ENCODE results near the gene TSEN15. TPM values are rescaled to one million over a fixed set of nuclear protein-coding genes. Genes with fewer than 3 reads are reported as not detected.

TSEN15 gene
- total and polyA plus RNA-seq, 8 donors: 11.6 to 137 (median 24.6) TPM

- Histone ChIP-seq H3K27me3 (no peaks in the 10 kb centered on the region), H3K9me3 (no peaks in the 10 kb centered on the region), H3K27ac (no peak overlapping the region), H3K36me3 (peaks cover 0 to 24% (median 15%) of the 10 kb centered on the region in 4 donors), H3K4me1 (peaks cover 0 to under 1% (median 0%) of the 10 kb centered on the region in 4 donors), H3K4me3 (no peak overlapping the region)
- intact Hi-C loops (cut with DNase I; ENCODE audit: low total_unique reads): no loop called here
- 59 to 67% (median 62%) methylated on average over 2 of the region's 2 CpGs for WGBS, 5 donors
- no peak for DNase-seq
- TF ChIP-seq EP300 (IDR thresholded peaks at IDR 0.05): no peak
- no peak for TF ChIP-seq POLR2A (IDR thresholded peaks at IDR 0.05)
- no peak for TF ChIP-seq POLR2AphosphoS5 (IDR thresholded peaks at IDR 0.05)
These were observed 18.1 kb downstream of the TSEN15 start for GRCh38 chr1:184069675-184070074.

GRCh38 chr1:184072376-184072775 lies 20.8 kb downstream of the TSEN15 start:
- peaks cover 0 to 14% (median 6%) of the 10 kb centered on the region in 4 donors for H3K4me1 ChIP-seq
- no peak overlapping the region for H3K4me3 ChIP-seq
- peaks cover 0 to 13% (median 7%) of the 10 kb centered on the region in 4 donors for H3K36me3 ChIP-seq
- DNase-seq: no peak
- no peaks in the 10 kb centered on the region for H3K9me3 ChIP-seq
- no peak overlapping the region for H3K27ac ChIP-seq
- TF ChIP-seq POLR2A (IDR thresholded peaks at IDR 0.05): no peak
- no peak for TF ChIP-seq CTCF (IDR thresholded peaks at IDR 0.05)
- no peak for TF ChIP-seq EP300 (IDR thresholded peaks at IDR 0.05)
- TF ChIP-seq POLR2AphosphoS5 (IDR thresholded peaks at IDR 0.05): no peak
- WGBS, 5 donors: 85 to 94% (median 93%) methylated on average over 2 of the region's 2 CpGs
- intact Hi-C loops (cut with DNase I; ENCODE audit: low total_unique reads): no loop called here
- no peaks in the 10 kb centered on the region for H3K27me3 ChIP-seq

- H3K4me1 ChIP-seq: peaks cover 0 to 27% (median 10%) of the 10 kb centered on the region in 4 donors
- H3K4me3 ChIP-seq: no peak overlapping the region
- TF ChIP-seq POLR2AphosphoS5 (IDR thresholded peaks at IDR 0.05) (no peak), POLR2A (IDR thresholded peaks at IDR 0.05) (no peak), CTCF (IDR thresholded peaks at IDR 0.05) (no peak), EP300 (IDR thresholded peaks at IDR 0.05) (no peak)
- DNase-seq: no peak
- no peaks in the 10 kb centered on the region for H3K9me3 ChIP-seq
- intact Hi-C loops (cut with DNase I; ENCODE audit: low total_unique reads): no loop called here
- 69 to 84% (median 78%) methylated on average over 2 of the region's 2 CpGs for WGBS, 5 donors
- H3K36me3 ChIP-seq: peaks cover 0 to 10% (median 5%) of the 10 kb centered on the region in 4 donors
- H3K27ac ChIP-seq: peak overlapping the region in 1 of 5 donors; percentile 65
- H3K27me3 ChIP-seq: no peaks in the 10 kb centered on the region
These were observed 22.9 kb downstream of the TSEN15 start for GRCh38 chr1:184074383-184074782.

GRCh38 chr1:184075055-184076029 lies 23.8 kb downstream of the TSEN15 start:
- DNase-seq: peak in 1 of 2 donors; percentile 88

More at GRCh38 chr1:184075055-184076029, 23.8 kb downstream of the TSEN15 start:
- Histone ChIP-seq H3K9me3 (no peaks in the 10 kb centered on the region), H3K36me3 (peaks cover 0 to 10% (median 5%) of the 10 kb centered on the region in 4 donors), H3K4me3 (no peak overlapping the region), H3K27me3 (no peaks in the 10 kb centered on the region), H3K4me1 (peaks cover 0 to 34% (median 10%) of the 10 kb centered on the region in 4 donors), H3K27ac (peak overlapping the region in 2 of 5 donors; percentile 11 to 65)
- intact Hi-C loops (cut with DNase I; ENCODE audit: low total_unique reads): loop anchor here (5.0 kb wide), 1 partner anchor 147 kb away; no protein-coding TSS in a partner anchor
- WGBS, 5 donors: 35 to 52% (median 51%) methylated on average over 4 of the region's 4 CpGs
- TF ChIP-seq POLR2A (IDR thresholded peaks at IDR 0.05) (no peak), POLR2AphosphoS5 (IDR thresholded peaks at IDR 0.05) (peak in 2 of 3 donors; percentile 17 to 19), CTCF (IDR thresholded peaks at IDR 0.05) (peak in 5 of 7 experiments; percentile 42 to 65 (median 62)), EP300 (IDR thresholded peaks at IDR 0.05) (no peak)
